HG02970 (cell line): Measurements from ENCODE around the gene ACOXL.
"Not testable (repeated sequence)": the region's sequence is repeated elsewhere in the genome, so short reads cannot be mapped to it uniquely, and the experiment has no call there.

Experiments
- ATAC-seq: cut with Tn5 transposase; IDR thresholded peaks from one replicate; pipeline ENCODE4 v1.9.1; 2021; ENCODE audit warnings: mild to moderate bottlenecking, moderate library complexity, moderate number of reproducible peaks; ENCODE audit not compliant: unreplicated experiment, low FRiP score

Gene ACOXL

DNA sequence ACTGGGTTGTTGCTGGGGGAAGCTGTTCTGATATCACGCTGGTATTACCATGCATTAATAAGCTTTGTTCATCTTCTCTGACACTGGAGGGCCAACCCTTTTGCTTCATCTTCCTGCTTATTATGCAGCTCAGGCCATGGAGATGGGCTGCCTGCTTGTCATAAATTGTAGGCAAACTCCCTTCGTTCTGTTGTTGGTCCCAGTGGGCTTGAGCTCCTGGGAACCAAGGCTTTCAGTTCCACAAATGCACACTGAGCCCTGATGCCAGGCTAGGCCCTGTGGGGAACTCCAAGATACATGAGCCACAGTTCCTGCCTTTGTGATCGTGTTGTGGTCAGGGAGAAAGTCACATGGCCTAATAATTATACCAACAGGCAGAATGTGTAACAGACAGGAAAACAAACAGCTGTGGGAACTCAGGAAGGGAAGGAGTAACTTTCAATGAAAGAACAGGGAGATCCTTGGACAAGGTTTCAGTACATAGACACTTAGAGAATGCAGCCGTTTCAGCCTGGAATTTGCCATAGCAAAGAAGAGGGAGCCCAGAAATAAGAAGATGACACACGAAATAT is 339.3 kb downstream of the ACOXL start:
- no peak for ATAC-seq

- ATAC-seq: no peak
Measured at GRCh38 chr2:111072220-111072871, 340.0 kb downstream of the ACOXL start.

GRCh38 chr2:111082659-111083058 is 350.3 kb downstream of the ACOXL start:
- not testable (repeated sequence) for ATAC-seq

DNA sequence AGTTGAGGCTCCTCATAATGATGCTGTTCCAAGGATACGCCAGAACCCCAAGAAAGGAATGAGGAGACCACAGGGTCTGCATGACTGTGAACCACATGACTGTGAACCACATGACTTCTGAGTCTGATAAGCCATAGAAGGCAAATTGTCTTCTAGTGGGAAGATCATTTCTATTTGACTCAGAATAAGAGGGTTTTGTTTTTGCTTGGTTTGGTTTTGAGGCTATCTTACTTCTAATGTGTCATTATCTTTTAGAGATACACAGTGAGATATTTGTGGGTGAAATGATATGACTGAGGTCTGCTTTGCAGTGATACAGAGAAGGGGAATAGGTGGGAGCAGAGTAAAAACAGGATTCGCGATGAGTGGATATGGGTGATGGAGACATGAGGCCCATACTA is 359.4 kb downstream of the ACOXL start:
- ATAC-seq: no peak

DNA sequence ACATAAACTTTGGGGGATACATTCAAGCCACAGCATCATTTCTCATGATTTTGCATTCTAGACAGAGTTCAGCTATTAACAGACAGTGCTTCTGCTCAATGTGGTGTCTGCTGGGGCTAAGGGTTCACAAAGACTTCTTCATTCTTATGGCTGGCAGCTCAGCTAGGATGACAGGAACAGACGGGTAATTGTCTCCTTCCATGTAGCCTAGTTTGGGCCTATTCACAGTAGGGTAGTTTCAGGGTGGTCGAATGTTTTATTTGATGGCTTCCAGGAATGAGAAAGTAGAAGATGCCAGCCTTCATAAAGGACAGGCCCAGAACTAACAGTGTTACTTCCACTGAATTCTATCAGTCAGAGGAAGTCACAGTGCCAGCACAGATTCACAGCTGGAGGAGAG is 362.3 kb downstream of the ACOXL start:
- no peak for ATAC-seq

DNA sequence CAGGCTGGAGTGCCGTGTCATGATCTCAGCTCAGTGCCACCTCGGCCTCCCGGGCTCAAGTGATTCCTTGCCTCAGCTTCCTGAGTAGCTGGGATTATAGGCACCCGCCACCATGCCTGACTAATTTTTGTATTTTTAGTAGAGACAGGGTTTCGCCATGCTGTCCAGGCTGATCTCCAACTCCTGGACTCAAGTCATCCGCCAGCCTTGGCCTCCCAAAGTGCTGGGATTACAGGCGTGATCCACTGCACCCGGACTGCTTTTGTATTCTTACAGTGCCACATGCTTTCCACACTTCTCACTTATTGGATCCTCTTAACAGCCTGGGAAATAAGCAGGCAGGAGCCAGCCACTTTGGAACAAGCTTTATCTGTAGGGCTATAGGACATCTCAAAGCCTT is 363.1 kb downstream of the ACOXL start:
- ATAC-seq: no peak

- ATAC-seq: no peak
Measured at GRCh38 chr2:111099402-111099801, 367.0 kb downstream of the ACOXL start.

GRCh38 chr2:111100087-111100764 is 367.9 kb downstream of the ACOXL start:
- no peak for ATAC-seq

GRCh38 chr2:111100765-111101162 is 368.4 kb downstream of the ACOXL start:
- no peak for ATAC-seq

- ATAC-seq: no peak
Measured at GRCh38 chr2:111101592-111101991, 369.2 kb downstream of the ACOXL start.

GRCh38 chr2:111102216-111102615 is 369.8 kb downstream of the ACOXL start:
- ATAC-seq: no peak

- no peak for ATAC-seq
Measured at GRCh38 chr2:111105926-111106325, 373.6 kb downstream of the ACOXL start.

- no peak for ATAC-seq
Measured at GRCh38 chr2:111106706-111107105, 374.3 kb downstream of the ACOXL start.

DNA sequence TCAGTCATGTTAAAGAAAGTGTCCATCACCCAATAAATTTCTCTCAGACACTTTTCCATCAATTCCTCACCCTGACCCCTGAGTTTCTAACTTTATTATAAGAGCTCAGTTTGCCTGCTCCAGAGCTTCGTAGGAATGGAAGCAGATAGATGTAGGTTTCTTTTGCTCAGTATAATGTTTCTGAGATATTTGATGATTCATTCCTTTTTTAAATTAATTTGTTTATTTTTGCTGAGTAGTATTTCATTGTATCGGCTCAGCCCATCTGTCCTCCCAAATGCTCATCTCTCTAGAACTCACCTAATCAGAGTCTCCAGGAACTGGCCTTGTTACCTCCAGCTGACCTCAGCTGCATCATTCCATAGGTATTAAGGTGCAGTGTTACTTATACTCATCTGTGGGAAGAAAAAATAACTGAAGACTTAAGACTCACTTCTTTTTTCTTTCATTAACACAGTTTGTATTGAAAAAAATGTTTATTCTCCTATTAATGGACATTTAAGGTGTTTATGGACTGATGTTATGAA is 376.4 kb downstream of the ACOXL start:
- ATAC-seq: no peak

DNA sequence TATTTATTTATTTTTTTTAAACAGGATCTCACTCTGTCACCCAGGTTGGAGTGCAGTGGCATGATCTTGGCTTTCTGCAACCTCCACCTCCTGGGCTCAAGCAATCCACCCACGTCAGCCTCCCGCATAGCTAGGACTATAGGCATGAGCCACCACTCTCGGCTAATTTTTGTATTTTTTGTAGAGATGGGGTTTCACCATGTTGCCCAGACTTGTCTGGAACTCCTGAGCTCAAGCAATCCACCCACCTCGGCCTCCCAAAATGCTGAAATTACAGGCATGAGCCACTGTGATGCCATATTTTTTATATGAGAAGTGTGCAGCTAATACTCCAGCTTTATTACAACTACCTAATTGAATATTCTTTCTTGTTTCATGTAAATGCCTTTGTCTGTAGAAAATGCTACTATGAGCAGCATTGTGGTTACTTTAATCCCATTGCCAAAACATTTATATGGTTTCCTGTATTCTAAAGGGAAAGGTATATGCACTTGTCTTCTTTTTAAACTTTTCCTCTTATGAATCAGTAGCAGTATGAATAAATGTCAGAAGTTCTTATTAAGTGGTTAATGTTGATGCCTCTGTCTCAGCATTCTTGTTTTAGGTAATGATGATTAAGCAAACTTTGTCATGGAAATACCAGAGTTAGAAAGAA is 378.9 kb downstream of the ACOXL start:
- no peak for ATAC-seq

GRCh38 chr2:111113838-111114237 is 381.5 kb downstream of the ACOXL start:
- no peak for ATAC-seq

DNA sequence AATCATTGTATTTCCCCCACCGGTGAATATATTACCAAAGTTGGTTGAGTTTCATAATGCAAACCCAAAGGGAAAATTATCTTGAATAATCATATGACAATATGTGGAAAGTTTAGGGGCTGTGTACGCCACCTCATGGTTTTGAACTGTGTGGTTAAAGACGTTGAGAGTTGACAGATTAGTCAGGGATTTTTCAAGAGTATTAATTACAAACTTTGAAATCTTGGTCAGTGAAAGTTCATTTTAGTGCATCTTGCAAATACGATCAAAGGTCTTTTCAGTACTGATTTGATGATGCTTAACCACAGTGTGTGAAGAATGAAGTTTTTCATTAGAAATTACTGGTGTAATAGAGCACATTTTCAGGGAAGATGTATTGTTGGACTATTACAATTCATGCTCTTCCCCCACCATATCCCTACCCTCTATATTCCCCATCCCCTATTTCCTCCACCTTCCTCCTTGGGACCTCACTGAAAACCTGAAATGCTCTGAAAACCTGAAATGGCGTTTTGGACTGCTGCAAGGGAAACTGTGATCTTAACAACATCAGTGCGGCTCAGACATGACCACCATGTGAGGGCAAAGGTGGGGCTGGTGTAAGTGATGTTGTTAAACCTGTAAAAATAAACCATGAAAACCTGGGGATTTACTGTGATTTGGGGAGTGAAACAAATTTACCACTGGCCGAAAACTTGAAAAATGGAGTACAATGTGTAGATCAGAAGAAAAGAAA is 383.8 kb downstream of the ACOXL start:
- no peak for ATAC-seq

DNA sequence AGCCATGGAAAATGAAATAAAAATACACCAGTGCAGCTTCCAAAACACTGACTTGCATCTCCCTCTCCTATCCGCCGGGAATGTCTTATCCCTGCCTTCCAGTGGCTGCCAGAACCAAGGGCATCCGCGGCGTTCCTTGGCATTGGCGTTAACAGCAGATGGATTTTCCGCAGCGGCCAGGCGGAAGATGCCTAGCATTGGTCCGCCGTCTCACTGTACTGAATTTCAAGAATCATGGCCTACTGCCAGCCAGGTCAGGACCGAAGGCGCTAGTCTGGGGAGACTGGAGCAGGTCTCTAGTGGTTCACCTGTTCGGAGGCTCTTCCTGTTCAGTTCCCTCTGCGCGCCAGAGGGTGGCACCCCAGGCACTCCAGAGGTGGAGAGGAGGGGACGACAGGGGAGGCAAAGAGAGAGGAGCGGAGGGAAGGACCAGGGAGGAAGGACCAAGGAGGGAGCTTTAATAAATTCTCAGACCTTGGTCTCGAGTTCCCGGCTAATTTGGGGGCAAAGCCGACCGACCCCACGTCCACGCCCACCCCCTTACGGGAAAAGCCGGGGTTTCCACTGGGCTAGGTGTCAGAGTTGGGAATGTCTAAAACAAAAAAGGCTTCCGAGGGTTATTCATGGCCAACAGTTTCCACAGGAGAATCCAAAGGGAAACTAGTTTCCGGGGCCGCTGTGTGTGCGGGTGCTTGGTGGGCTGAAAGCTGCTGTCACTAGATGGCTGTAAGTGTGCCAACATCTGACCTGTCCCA is 384.6 kb downstream of the ACOXL start:
- no peak for ATAC-seq

- no peak for ATAC-seq
Measured at GRCh38 chr2:111117598-111118480, 385.5 kb downstream of the ACOXL start.
